GM10266 (cell line): Measurements from ENCODE around the gene THSD7B.
"Not testable (repeated sequence)": the region's sequence is repeated elsewhere in the genome, so short reads cannot be mapped to it uniquely, and the experiment has no call there.

Source experiments
- DNase-seq: peaks from one replicate; pipeline ENCODE4 v3.0.0; 2012; ENCODE audit errors: extremely low spot score
- TF ChIP-seq, protein P1 (sequence below): IDR thresholded peaks from 2 replicates; pipeline ENCODE4 v1.5.1; 2012; ENCODE audit warnings: mild to moderate bottlenecking, low read depth; ENCODE audit not compliant: control insufficient read depth, insufficient read depth; ENCODE audit errors: missing control alignments

Gene THSD7B

DNA sequence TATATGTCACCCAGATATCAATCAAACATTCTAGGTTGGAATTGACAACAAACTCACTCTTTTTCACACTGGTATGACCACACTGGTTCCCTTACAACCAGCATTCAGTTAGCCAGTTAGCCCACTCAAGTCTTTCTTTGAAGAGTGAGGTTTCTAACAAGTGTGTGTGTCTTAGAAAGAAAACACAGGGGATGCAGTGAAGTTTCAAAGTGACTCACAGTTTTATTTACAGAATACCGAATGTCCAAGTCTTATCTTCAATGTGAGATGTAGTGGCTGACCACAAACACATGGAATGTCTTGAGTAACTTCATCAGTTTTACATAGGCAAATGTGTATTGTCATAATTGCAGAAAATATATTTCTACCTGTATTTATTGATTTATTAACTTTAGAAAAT is 924.2 kb downstream of the THSD7B start:
- TF ChIP-seq, protein P1, sequence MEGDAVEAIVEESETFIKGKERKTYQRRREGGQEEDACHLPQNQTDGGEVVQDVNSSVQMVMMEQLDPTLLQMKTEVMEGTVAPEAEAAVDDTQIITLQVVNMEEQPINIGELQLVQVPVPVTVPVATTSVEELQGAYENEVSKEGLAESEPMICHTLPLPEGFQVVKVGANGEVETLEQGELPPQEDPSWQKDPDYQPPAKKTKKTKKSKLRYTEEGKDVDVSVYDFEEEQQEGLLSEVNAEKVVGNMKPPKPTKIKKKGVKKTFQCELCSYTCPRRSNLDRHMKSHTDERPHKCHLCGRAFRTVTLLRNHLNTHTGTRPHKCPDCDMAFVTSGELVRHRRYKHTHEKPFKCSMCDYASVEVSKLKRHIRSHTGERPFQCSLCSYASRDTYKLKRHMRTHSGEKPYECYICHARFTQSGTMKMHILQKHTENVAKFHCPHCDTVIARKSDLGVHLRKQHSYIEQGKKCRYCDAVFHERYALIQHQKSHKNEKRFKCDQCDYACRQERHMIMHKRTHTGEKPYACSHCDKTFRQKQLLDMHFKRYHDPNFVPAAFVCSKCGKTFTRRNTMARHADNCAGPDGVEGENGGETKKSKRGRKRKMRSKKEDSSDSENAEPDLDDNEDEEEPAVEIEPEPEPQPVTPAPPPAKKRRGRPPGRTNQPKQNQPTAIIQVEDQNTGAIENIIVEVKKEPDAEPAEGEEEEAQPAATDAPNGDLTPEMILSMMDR: no peak
- no peak for DNase-seq

DNA sequence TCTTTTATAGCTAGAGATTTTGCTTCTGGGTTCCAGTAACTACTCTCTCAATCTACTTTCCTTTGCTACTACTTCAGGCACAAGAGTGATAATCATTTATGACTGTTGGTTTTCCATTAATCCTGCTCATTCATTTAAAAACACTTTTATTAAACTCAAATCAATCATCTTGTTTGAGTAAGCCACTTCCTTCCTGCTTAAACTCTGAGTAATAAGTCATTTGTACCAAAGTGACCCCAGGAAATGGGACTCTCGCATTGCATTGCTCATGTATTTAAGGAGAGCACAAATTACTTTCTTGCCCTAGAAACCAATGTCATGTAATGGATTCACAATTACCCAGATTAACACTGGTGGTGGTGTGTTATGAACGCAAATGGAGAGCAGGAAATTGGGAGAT is 928.2 kb downstream of the THSD7B start:
- TF ChIP-seq, protein P1: no peak
- no peak for DNase-seq

DNA sequence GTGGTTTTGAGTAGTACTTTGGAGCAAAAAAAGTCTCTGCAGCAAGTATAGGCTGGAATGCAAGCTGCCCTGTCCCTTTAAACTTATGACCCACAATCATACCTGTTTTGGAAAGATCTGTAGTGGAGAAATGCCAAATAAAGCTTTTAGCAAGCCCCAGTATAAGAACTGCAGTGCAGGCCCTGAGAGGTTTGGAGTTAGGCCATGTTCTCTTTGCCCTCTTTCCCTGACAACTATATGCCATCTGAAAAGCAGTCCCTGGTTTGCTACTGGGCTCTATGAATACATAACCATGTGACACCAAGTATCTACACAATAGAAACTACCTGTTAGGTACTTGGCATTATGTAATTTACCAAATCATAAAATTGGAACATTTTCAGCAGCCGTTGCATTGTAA is 931.6 kb downstream of the THSD7B start:
- DNase-seq: no peak
- TF ChIP-seq, protein P1: no peak

DNA sequence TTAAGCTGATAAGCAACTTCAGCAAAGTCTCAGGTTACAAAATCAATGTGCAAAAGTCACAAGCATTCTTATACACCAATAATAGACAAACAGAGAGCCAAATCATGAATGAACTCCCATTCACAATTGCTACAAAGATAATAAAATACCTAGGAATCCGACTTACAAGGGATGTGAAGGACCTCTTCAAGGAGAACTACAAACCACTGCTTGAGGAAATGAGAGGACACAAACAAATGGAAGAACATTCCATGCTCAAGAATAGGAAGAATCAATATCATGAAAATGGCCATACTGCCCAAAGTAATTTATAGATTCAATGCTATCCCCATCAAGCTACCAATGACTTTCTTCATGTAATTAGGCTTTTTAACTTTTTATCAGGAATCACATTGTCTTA is 934.9 kb downstream of the THSD7B start:
- DNase-seq: not testable (repeated sequence)

DNA sequence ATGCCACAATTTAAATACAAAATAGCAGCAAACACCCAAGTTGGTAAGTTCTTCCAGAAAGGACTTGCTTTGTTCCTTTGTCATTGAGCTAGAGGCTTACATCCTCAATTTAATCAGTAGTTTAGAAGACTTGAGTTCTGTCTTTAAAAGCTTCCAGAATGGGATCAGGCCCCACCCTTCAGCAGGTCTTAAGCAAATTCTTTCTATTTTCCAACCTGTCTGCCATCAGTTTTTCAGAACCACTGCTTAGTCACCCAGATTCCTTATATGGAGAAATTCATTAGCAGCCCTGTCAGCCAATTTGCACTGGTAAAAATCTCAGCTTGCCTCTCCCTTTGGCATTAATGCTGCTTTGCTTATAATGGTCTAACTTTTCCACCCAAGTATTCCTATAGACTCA is 935.3 kb downstream of the THSD7B start:
- TF ChIP-seq, protein P1: no peak
- no peak for DNase-seq

DNA sequence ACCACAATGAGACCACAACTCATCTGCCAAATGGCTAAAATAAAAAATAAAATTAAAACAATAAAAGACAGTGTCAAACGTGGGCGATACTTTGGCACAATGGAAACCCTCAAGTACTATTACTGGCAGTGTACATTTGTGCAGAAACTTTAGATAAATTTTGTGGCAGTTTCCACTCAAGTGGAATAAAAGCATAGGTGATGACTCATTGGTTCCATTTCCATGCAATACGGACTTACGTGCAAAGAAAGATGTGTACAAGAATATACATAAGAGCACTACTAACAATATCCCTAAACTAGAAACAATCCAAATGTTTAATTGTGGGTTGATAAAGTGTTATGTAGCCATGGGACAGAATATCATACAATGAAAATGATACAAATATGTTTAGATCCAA is 940.0 kb downstream of the THSD7B start:
- DNase-seq: no peak
- TF ChIP-seq, protein P1: no peak

DNA sequence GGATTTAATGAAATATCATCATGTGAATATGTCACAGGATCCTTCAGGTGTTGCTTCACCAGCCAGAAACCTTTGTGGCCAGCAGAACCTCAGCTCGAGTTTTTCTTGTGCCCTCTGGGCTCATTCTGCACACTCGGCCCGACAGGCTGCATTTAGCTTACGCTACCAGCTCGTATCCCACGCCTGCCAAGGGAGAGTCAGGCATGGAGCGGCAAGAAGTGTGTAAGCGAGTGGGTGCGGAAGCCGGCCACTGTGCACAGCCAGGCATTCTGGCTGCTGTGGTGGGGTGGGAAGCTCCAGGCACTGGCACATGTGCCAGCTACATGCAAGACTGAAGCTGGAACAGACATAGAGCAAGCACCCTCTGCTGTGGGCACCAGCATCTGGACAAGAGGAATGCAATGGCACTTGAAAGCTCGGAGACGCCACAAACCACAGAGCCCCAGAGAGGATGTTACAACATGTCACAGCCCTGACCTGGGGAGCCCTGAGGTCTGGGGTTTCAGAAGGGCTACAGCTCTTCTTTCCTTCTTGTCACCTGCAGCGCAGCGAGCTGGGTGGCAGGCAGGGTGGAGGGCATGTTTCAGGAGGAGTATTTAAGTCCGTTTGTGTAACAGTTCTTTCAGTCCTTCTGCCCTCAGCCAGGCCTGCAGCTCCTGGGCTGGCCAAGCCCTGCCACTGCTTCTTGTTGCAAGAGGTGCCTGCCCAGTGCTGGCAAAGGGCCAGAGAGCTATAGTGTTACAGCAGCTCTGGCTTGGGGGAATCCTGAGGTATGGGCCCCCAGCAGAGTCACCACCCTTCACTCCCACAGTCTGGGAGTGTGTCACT is 941.7 kb downstream of the THSD7B start:
- TF ChIP-seq, protein P1: no peak
- DNase-seq: no peak
